CD4-positive, alpha-beta T cell treated with Interleukin-1 beta for 1 hour (primary cell): Measurements from ENCODE around the gene NPBWR2.
"Not testable (repeated sequence)": the region's sequence is repeated elsewhere in the genome, so short reads cannot be mapped to it uniquely, and the experiment has no call there.

Experiments used
- DNase-seq, 2 donors: peaks; one replicate each; pipeline ENCODE4 v3.0.0-alpha.2; 2020 to 2022

The NPBWR2 gene

DNA sequence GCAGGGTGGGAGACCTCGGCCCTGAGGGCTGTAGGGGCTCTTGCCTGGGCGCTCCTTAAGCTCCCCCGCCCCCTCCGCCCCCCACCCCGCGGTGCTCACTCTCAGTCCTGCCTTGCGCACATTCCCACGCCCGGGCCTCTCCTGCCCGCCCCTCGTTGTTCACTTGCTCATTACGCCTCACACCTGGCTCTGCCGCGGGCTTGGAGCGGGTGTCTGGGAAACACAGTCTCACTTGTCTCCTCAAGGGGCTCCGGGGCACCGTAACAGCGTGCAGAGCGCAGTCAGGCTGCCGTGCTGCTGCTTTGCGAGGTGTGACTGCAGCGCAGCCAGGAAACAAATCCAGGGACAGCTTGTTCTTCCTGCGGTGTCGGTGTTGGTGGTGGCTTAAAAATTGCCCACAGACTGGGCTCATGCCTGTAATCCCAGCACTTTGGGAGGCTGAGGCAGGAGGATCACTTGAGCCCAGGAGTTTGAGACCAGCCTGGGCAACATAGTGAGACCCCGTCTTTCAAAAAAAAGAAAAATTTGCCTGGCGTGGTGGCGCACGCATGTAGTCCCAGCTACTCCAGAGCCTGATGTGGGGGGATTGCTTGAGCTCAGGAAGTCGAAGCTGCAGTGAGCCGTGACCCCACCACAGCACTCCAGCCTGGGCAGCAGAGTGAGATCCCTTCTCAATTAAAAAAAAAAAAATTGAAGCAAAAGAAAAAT lies 4.6 kb downstream of the NPBWR2 start:
- DNase-seq: no peak

DNA sequence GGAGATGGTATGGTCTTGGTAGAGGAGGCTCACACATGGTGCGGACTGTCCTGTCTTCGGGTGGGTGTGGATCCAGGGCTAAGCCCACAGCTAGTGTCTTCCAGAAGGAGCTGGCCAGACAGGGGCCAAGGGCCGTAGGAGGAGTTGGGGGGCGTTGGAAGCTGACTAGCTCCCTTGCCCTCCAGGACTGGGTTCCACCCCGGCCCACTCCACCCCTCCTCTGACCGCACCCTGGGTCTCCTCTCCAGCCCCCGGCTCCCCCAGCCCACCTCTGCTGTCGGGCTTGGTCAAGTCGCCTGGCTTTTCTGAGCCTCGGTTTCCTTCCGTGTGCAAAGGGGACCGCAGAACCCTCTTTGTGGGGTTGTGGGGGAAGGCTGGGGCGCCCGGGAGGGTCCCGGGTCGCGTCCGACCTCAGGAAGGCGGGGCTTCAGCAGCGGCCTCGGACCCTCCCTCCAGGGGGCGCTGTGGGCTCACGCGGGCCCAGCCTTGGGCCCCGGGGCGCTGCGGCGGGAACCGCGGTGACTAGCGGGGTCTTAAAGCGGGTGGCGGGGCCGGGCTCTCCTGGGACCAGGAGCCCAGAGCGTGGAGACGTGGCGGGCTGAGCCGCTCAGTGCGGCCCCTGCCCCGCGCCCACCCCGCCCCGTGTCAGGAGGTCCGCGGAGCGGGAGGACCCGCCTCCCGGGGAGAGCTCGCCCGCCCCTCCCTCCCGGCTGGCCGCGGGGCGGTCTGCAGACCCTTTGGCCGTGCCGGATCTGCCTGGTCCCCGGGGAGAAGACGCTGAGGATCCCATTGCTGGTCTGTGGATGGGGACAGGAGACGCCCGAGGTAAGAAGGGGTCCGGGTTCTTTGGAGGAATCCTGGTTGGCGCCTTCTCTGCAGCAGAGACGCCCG lies 5.4 kb downstream of the NPBWR2 start:
- peak; percentile 64 for DNase-seq

DNA sequence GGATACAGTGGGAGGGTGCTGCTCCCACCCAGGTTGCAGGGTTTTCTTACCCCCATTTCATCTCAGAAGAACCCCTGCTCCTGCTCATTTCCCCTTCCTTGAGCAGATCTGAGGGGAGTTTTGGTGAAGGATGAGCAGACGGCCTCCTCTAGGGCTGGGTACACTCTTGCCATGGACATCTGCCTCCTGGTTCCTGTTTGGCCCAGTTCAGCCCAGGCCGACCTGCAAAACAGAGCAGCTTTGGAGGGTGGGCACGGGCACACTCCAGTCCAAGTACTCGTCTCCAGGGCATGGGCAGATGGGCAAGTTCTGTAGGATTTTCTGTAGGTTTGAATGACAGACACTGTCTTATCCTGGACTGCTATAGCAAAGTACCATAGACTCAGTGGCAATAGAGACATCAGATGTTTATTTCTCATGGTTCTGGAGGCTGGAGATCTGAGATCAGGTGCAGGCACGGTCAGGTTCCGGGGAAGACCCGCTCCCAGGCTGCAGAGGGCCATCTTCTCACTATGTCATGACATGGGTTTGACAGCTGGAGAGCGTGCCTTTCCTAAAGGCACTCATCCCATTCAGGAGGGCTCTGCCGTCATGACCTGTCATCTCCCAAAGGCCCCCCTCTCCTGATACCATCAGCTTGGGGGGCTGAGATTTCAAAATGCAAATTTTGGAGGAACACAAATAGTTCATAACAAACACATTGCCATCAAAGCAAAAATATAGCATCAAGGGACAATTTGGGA lies 6.2 kb downstream of the NPBWR2 start:
- no peak for DNase-seq

DNA sequence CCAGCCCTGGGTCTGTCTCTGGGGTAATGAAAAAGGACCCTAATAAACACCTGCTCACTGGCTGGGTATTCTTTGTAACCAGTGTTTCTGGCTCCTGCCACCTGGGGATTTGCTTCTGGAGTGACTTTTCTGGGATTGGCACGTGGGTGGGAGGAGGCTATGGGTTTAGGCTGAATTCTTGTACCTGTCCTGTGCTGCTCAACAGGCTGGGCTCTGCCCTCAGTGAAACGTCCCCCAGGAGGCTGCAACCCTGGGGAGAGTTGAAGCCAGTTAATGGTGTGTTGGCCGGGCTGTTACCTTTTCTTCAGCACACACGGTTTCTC lies 6.8 kb downstream of the NPBWR2 start:
- no peak for DNase-seq

DNA sequence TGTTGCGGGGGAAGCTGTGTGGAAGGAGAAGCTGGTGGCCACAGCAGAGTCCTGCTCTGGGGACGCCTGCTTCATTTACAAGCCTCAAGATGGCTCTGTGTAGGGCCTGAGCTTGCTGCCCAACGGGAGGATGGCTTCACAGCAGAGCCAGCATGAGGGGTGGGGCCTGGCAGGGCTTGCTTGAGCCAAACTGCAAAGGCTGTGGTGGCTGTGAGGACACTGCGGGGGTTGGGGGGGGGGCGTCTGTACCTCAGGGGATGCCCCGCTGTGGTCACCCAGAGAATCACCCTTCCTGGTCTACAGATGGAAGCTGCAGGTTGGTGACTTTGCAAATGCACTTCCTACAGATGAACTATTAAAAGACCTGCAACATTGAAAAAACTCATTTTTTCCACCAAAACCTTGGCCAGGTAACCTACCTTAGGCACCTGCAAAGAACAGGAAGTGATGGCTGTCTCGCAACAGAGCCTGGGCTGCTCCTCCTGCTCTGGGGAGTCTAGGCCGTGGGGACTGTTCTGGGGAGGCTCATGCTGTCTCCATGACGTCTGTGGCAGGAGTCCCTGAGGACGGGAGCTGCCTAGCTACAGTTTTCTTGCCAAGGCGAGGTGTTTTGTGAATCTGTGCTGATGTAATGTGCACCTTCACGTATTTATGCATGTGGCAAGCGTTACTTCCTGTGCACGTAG lies 7.3 kb downstream of the NPBWR2 start:
- peak; percentile 24 to 71 for DNase-seq

DNA sequence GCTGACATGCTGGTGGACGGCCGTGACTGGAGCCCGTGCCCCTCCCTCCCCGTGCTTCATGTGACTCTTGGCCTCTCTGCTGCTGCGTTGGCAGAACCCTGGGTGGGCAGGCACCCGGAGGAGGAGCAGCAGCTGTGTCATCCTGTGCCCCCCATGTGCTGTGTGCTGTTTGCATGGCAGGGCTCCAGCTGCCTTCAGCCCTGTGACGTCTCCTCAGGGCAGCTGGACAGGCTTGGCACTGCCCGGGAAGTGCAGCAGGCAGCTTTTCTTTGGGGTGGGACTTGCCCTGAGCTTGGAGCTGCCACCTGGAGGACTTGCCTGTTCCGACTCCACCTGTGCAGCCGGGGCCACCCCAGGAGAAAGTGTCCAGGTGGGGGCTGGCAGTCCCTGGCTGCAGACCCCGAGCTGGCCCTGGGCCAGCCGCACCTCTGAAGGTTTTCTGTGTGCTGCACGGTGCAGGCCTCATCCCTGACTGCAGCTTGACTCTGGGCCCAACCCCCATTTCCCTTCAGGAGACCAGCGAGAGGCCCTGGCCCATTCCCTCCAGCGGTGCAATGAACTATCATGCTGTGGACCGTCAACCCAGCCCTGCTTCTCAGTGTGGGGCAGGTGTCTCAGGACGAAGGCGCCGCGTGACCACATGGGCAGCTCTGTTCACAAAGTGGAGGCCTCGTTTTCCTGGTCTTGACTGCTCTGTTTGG lies 8.1 kb downstream of the NPBWR2 start:
- DNase-seq: no peak

DNA sequence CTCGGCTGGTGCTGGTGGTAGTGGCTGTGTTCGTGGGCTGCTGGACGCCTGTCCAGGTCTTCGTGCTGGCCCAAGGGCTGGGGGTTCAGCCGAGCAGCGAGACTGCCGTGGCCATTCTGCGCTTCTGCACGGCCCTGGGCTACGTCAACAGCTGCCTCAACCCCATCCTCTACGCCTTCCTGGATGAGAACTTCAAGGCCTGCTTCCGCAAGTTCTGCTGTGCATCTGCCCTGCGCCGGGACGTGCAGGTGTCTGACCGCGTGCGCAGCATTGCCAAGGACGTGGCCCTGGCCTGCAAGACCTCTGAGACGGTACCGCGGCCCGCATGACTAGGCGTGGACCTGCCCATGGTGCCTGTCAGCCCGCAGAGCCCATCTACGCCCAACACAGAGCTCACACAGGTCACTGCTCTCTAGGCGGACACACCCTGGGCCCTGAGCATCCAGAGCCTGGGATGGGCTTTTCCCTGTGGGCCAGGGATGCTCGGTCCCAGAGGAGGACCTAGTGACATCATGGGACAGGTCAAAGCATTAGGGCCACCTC lies 8.8 kb downstream of the NPBWR2 start:
- DNase-seq: no peak

DNA sequence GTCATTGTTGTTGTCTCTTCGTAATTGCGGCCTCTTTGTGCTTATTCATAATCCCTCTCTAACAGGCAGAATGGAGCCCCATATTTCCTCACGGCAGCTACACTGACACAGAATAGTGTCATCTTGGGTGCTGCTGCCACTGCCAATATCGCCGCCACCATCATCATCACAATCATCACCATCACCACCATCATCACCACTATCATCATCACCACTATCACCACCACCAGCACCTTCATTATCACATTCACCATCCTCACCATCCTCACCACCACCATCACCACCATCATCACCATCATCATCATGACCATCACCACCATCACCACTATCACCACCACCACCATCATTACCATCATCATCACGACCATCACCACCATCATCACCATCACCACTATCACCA lies 10.8 kb downstream of the NPBWR2 start:
- DNase-seq: no peak

DNA sequence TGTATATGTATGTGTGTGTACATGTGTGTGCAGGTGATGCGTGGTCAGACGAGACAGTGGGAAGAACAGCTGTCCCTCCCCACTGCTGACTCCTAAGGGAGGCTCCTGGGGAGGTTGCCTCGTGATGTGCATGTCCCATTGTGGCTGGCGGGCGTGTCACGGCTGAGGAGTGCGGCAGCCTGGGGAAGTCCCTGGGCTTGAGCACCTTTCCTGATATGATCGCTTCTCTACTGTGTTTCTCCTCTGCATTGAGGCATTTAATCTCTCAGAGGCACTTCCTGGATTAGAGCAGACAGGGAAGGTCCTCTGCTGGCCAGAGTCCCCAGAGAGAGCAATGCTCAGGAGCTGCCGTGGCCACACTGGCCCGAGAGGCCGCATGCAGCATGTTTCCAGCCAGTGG lies 11.4 kb downstream of the NPBWR2 start:
- DNase-seq: no peak

DNA sequence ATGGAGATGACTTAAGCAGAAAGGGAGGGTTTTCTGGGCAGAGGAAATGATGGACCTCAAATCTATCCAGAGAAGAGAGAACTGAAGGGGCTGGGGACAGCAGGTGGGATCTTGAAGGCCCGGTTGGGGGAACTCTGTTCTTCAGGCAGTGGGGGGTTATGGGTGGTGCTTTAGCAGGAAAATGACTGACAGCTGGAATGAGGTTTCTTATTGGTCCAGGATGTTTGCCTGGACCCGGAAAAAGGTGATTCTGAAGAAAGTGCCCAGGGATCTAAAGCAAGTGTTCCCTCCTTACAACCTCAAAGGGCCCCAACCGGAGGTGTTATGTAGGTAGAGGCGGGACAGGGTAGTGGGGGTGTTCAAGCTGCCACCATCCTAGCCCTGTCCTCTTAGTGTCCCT lies 11.9 kb downstream of the NPBWR2 start:
- no peak for DNase-seq

DNA sequence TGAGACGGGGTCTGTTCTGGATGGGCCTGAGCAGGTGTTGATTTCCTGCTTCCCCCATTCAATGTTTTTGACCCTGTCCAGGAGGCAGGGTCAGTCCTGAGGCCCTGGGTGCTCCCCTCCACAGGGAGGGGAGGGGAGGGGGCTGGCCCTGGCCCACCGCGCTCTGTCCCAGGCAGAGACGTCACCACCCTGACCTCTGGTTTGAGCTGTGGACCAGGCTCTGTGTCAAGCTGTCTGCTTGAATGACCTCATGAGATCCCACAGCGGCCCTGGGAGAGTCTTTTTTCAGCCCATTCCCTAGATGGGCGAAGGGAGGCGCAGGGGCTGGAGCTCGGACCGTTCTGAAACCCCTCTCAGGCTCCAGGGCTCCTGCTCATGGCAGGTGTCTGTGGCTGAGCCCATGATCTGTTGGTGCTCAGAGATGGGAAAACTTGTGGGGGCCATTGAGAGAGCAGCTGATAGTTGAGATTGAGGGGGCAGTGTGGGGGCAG lies 14.3 kb downstream of the NPBWR2 start:
- DNase-seq: no peak

DNA sequence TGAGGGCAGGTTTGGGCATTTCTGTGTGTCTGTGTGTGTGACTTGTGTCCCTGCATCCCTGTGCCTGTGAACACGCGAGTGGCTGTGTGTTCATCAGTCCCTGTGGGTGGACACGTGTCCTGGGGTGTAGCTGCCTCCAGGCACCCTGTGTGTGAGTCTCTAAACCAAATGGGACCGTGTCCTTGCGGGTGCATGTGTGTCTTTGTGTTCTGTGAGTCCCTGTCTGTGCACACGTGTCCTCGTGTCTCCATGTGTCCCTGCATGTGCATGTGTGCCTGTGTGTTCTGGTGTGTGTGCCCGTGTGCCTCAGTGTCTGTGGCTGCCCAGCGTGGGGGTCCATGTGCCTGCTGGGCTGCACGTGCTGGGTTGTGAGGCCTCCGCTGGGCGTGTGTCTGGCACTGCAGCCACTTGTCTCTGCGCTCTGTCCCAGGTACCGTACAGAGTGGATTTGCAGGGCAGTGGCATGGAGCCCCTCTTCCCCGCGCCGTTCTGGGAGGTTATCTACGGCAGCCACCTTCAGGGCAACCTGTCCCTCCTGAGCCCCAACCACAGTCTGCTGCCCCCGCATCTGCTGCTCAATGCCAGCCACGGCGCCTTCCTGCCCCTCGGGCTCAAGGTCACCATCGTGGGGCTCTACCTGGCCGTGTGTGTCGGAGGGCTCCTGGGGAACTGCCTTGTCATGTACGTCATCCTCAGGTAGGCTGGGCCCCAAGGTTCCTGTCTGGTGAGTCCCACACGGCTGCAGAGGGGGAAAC lies 14.9 kb downstream of the NPBWR2 start:
- no peak for DNase-seq

DNA sequence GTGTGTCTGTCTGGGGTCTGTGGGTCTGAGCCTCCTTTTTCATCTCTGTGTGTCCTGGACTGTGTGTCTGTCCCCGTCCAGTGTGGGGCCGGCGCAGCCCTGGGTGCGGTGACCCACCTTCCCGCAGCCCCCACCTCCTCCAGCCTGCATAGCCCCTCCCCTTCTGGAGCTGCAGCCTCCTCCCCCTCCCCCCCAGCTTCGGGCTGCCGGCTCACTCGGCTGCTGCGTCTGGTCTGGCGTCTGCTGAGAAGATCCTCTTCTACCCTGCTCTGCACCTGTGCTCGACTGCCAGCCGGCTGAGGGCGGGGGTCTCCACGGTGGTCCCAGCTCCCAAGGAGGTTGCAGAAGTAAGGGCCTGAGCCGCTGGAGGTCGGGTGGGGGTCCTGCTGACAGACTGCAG lies 15.6 kb downstream of the NPBWR2 start:
- no peak for DNase-seq

DNA sequence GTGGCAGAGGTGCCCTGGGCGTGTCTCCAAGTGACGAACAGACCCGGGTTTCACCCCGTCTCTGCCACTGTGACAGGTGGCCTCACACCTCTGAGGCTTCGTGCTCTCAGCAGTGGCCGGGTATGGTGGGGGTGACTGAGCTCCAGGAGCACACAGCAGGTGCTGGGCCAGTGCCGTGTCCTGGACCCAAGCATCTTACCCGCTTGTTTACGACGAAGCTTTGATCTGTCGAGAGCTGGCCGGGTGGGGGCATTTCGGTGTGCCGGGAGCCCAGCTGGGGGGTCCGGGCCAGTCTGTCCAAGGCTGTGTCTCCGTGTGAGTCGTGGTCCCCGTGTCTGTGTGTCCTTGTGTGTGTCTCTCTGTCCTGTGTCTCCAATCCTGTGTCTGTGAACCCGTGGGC lies 16.0 kb downstream of the NPBWR2 start:
- DNase-seq: no peak

DNA sequence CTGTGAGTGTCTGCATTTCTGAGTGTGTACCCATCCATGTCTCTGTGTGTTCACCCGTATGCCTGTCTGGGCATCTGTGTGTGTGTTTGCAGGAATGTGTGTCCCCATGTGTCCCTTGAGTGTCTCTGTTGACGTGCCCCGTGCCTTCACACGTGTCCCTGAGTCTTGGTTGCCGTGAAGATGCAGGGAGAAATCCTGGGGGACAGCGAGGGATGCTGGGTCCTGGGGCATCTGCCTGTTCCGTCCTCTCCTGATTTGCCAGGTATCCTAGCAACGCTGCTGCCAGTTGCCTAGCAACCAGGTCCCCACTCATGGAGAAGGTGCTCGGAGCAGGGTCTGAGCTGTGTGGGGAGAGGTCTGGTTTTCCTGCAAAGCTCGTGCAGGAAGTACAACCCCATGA lies 17.2 kb downstream of the NPBWR2 start:
- DNase-seq: no peak

DNA sequence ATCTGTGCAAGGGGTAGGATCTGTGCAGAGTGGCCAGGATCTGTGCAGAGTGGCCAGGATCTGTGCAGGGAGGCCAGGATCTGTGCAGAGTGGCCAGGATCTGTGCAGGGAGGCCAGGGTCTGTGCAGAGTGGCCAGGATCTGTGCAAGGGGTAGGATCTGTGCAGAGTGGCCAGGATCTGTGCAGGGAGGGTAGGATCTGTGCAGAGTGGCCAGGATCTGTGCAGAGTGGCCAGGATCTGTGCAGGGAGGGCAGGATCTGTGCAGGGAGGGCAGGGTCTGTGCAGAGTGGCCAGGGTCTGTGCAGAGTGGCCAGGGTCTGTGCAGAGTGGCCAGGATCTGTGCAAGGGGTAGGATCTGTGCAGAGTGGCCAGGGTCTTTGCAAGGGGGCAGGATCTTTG lies 18.8 kb downstream of the NPBWR2 start:
- DNase-seq: not testable (repeated sequence)

DNA sequence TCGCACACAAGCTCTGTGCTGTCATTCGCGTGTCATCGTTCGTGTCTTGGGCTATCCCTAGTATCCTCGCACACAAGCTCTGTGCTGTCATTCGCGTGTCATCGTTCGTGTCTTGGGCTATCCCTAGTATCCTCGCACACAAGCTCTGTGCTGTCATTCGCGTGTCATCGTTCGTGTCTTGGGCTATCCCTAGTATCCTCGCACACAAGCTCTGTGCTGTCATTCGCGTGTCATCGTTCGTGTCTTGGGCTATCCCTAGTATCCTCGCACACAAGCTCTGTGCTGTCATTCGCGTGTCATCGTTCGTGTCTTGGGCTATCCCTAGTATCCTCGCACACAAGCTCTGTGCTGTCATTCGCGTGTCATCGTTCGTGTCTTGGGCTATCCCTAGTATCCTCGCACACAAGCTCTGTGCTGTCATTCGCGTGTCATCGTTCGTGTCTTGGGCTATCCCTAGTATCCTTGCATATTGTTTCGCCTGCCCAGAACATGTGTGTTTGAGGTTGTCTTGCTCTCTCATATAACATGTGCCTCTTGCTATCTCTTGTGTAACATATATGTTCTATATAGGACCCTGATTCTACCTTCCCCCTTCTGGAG lies 20.0 kb downstream of the NPBWR2 start:
- not testable (repeated sequence) for DNase-seq

DNA sequence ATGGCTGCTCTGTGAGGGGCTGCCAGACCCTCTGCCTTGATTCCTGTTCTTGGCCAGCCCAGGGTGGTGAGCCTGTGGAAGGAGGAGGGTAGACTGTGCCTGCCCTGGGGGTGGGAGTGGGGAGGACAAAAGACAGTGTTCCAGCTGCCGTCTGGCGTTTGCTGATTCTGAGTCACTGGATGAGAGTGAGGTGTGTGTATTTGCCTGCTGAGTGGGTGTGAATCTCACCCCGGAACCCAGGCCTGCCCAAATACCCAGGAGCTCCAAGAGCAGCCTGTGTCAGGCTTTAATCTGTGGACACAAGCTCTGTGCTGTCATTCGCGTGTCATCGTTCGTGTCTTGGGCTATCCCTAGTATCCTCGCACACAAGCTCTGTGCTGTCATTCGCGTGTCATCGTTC lies 20.6 kb downstream of the NPBWR2 start:
- DNase-seq: no peak

DNA sequence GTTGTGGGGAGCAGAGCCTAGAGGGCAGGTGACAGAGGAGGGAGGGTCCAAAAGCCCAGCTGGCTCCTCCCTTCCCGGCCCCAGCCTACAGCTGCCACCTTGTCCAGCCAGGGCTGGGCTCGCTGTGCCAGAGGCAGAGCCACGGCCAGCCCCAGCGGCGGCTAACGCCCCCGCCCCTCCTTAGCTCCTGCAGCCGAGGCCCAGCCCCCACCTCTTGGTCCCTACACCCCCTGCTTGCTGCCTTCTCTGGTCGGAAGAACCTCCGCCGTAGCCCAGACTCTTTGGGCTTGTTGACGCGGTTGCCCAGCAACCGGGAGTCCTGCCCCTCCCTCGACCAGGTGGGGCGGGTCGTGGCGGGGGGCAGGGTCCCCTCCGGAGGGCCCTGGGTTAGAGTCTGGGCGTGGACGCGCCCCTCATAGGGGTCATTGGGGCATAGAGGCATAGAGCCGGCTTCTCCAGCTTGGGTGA lies 22.6 kb downstream of the NPBWR2 start:
- DNase-seq: peak in 1 of 2 donors; percentile 34

DNA sequence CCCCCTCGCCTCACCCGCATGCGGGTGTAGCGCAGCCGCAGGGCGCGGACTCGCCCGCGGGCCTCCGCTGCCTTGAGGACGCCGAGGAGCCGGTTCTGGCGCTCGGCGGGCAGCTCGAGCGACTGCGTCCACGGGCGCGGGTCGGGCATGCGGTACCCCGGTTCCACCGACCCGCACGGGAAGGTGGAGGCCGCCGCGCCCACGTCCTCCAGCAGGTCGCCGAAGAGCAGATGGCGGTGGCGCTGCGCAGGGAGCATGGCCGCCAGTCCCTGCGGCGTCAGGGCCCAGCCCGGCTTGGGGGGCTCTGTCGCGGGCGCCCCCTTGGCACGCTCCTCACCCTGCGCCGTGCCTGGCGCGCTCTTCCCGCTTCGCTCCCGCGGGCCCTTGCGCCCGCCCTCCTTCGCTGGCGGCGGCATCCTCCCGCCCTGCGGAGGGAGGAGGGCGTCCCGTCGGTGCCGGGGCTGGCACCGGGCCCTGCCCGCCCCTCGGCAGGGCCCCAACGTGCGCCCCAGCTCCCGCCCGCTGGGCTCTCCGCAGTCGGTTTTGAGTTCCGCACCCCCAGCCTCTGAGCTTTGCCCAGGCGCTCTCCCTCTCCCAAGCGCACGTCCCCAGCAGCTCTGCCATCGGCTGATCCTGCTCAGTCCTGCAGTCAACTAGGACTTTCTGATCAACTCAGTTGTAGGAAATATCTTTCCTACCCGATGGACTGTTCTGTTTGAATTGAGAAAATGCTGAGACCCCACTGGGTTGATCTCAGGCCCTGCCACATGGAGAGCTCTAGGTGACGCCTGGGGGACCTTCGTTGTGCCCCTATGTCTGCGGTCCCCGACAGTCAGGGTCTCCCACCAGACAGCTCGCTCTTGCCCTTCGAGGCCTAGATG lies 23.3 kb downstream of the NPBWR2 start, which contains the start of gene LKAAEAR1:
Gene LKAAEAR1 (minus strand): TSS at position 595 of the 881 bp plus-strand sequence. CDS start 179 bp downstream, at position 416.
- DNase-seq: no peak
